HCT116 (cell line): Measurements from ENCODE around the gene FCRL5. TPM values are rescaled to one million over a fixed set of nuclear protein-coding genes. Genes with fewer than 3 reads are reported as not detected.

Experiments used
- ATAC-seq: fragments of 200-7000 bp; cut with Tn5 transposase; 2 replicates; pipeline ENCODE4 v1.9.1; 2020; ENCODE audit warnings: mild to moderate bottlenecking, moderate library complexity
- BruUV-seq: library from RNA; stranded (reverse); fragments of 400-500 nt; replicated peaks from 2 replicates; lab custom pipeline; 2021; lab: Mats Ljungman, UMichigan
- CTCF ChIA-PET: fragments of 300-600 bp; sonication (Branson Sonifier 250); formaldehyde crosslinking; loops from one replicate; lab custom pipeline; 2021; ENCODE audit warnings: antibody characterized with exemption; lab: Charles Lee
- POLR2A ChIA-PET: fragments of 300-600, 350-600 bp; sonication (Branson Sonifier 250); formaldehyde crosslinking; loops from one replicate; lab custom pipeline; 2021; ENCODE audit warnings: antibody characterized with exemption; lab: Charles Lee
- RAD21 ChIA-PET, 2 experiments: fragments of 300-600 bp; sonication (Branson Sonifier 250); formaldehyde crosslinking; loops; one replicate each; lab custom pipeline; 2023; ENCODE audit warnings: low total read pairs in 2 of 2; ENCODE audit not compliant: uncharacterized antibody in 2 of 2, unreplicated experiment in 2 of 2, low non-redundant PET in 1 of 2; lab: Charles Lee
- DNase-seq: peaks from one replicate; pipeline ENCODE4 v3.0.0-alpha.2; 2010; ENCODE audit warnings: low read depth, low spot score
- H2AFZ ChIP-seq: fragments of 200-600 bp; shearing (Covaris generic), sonication (generic); 2 replicates; pipeline ENCODE4 v1.6.1; 2017; ENCODE audit warnings: low read depth, mixed run types, mixed read lengths, antibody characterized with exemption, low read length; ENCODE audit not compliant: poor library complexity, severe bottlenecking
- H3K27ac ChIP-seq: 2 replicates; pipeline ENCODE4 v1.5.1; 2012; ENCODE audit warnings: low read depth, low read length
- H3K27me3 ChIP-seq: fragments of 200-600 bp; sonication (generic); 2 replicates; pipeline ENCODE4 v1.6.1; 2016; ENCODE audit warnings: mixed run types, low read length, mixed read lengths; ENCODE audit not compliant: insufficient read depth
- H3K36me3 ChIP-seq, 2 experiments: fragments of 200-500 bp in 1 of 2; fragments of 200-600 bp in 1 of 2; sonication (Bioruptor generic) in 1 of 2; sonication (generic) in 1 of 2; 2 replicates each; pipeline versions ENCODE4 v1.5.1 to v1.6.1; 2014 to 2016; ENCODE audit warnings: low read length in 2 of 2, inconsistent platforms in 1 of 2, mixed read lengths in 1 of 2, mixed run types in 1 of 2; ENCODE audit not compliant: insufficient read depth in 2 of 2, control insufficient read depth in 1 of 2
- H3K4me1 ChIP-seq, 2 experiments: fragments of 200-600 bp in 1 of 2; sonication (generic) in 1 of 2; 2 replicates each; pipeline versions ENCODE4 v1.5.1 to v1.6.1; 2012 to 2017; ENCODE audit warnings: low read length in 2 of 2, inconsistent platforms in 1 of 2, mild to moderate bottlenecking in 1 of 2, mixed read lengths in 1 of 2, mixed run types in 1 of 2, moderate library complexity in 1 of 2; ENCODE audit not compliant: insufficient read depth in 2 of 2, control insufficient read depth in 1 of 2
- H3K4me2 ChIP-seq: fragments of 200-600 bp; sonication (generic); 2 replicates; pipeline ENCODE4 v1.6.1; 2017; ENCODE audit warnings: mixed run types, low read length, mixed read lengths
- H3K4me3 ChIP-seq, 2 experiments: fragments of 200-600 bp in 1 of 2; sonication (generic) in 1 of 2; replicated peaks in 1 of 2; 2 replicates each; pipeline ENCODE4 v1.5.1; 2011 to 2016; ENCODE audit warnings: low read length in 2 of 2, control low read depth in 1 of 2, low read depth in 1 of 2, mild to moderate bottlenecking in 1 of 2, mixed read lengths in 1 of 2, mixed run types in 1 of 2
- H3K79me2 ChIP-seq: fragments of 200-600 bp; sonication (generic); 2 replicates; pipeline ENCODE4 v1.6.1; 2017; ENCODE audit warnings: mild to moderate bottlenecking, mixed run types, low read length, moderate library complexity, mixed read lengths; ENCODE audit not compliant: insufficient read depth
- H3K9ac ChIP-seq: fragments of 200-600 bp; sonication (generic); 2 replicates; pipeline ENCODE4 v1.6.1; 2016; ENCODE audit warnings: low read length, mixed read lengths
- H3K9me2 ChIP-seq: fragments of 200-600 bp; sonication (generic), shearing (Covaris generic); 2 replicates; pipeline ENCODE4 v1.6.1; 2017; ENCODE audit warnings: mixed run types, mild to moderate bottlenecking, moderate library complexity; ENCODE audit not compliant: insufficient read depth
- H3K9me3 ChIP-seq, 2 experiments: fragments of 200-500 bp in 1 of 2; fragments of 200-600 bp in 1 of 2; sonication (Bioruptor generic) in 1 of 2; sonication (generic) in 1 of 2; 2 replicates each; pipeline ENCODE4 v1.6.1; 2014 to 2017; ENCODE audit warnings: low read length in 2 of 2, mixed read lengths in 2 of 2, inconsistent platforms in 1 of 2, low read depth in 1 of 2, mild to moderate bottlenecking in 1 of 2, mixed run types in 1 of 2, moderate library complexity in 1 of 2; ENCODE audit not compliant: control insufficient read depth in 1 of 2, insufficient read depth in 1 of 2
- H4K20me1 ChIP-seq: fragments of 200-600 bp; sonication (generic), shearing (Covaris generic); 2 replicates; pipeline ENCODE4 v1.6.1; 2017; ENCODE audit warnings: mixed run types, mild to moderate bottlenecking, moderate library complexity; ENCODE audit not compliant: insufficient read depth
- ELF1 ChIP-seq: IDR thresholded peaks from 2 replicates; pipeline ENCODE4 v1.6.1; 2012; ENCODE audit warnings: low read depth, borderline replicate concordance
- JUND ChIP-seq: IDR thresholded peaks from 2 replicates; pipeline ENCODE4 v1.6.1; 2012
- POLR2A ChIP-seq: IDR thresholded peaks from 2 replicates; pipeline ENCODE4 v1.7.0; 2011; ENCODE audit warnings: borderline replicate concordance; ENCODE audit not compliant: insufficient read depth, insufficient read length; ENCODE audit errors: extremely low read depth
- POLR2AphosphoS5 ChIP-seq: IDR thresholded peaks from 2 replicates; pipeline ENCODE4 v1.6.1; 2011; ENCODE audit warnings: mild to moderate bottlenecking, low read depth, low read length, moderate library complexity
- RAD21 ChIP-seq: IDR thresholded peaks from 2 replicates; pipeline ENCODE4 v1.6.1; 2012; ENCODE audit warnings: low read depth, mild to moderate bottlenecking
- REST ChIP-seq: IDR thresholded peaks from 2 replicates; pipeline ENCODE4 v1.6.1; 2012; ENCODE audit warnings: low read depth
- SP1 ChIP-seq: IDR thresholded peaks from 2 replicates; pipeline ENCODE4 v1.6.1; 2012; ENCODE audit warnings: low read depth
- TCF7L2 ChIP-seq: IDR thresholded peaks from 2 replicates; pipeline ENCODE4 v1.7.0; 2011; ENCODE audit warnings: borderline replicate concordance, inconsistent platforms; ENCODE audit not compliant: insufficient read depth, insufficient read length; ENCODE audit errors: extremely low read depth
- YY1 ChIP-seq: IDR thresholded peaks from 2 replicates; pipeline ENCODE4 v1.6.1; 2011; ENCODE audit warnings: low read length, low read depth, moderate library complexity, mild to moderate bottlenecking; ENCODE audit not compliant: insufficient replicate concordance; ENCODE audit errors: extremely low read depth
- ZBTB33 ChIP-seq: IDR thresholded peaks from 2 replicates; pipeline ENCODE4 v1.6.1; 2011; ENCODE audit warnings: mild to moderate bottlenecking, low read length, moderate library complexity; ENCODE audit not compliant: insufficient replicate concordance; ENCODE audit errors: extremely low read depth
- ZFX ChIP-seq: fragments of 450-650 bp; IDR thresholded peaks from 2 replicates; pipeline ENCODE4 v1.6.1; 2017
- intact Hi-C: fragments of 100-400 bp; cut with micrococcal nuclease; formaldehyde crosslinking; loops from 2 replicates; pipeline ENCODE4 v1.10.0; 2022
- total RNA-seq: library from RNA; stranded (reverse); gene quantifications from one replicate; pipeline ENCODE4 v1.2.1, GENCODE V29; 2021; ENCODE audit not compliant: unreplicated experiment

FCRL5 gene
- total RNA-seq, 1 experiment from 2014 or later = not detected

GRCh38 chr1:157485793-157486192 lies 66.5 kb downstream of the FCRL5 start:
- intact Hi-C loops = loop anchor here (10.0 kb wide), 2 partner anchors 401 to 639 kb away; a partner anchor contains a TSS
- POLR2A ChIA-PET = no interaction called here

More at GRCh38 chr1:157485793-157486192, 66.5 kb downstream of the FCRL5 start:
- Histone ChIP-seq H4K20me1 (no peaks in the 10 kb centered on the region), H3K9me2 (no peaks in the 10 kb centered on the region), H2AFZ (no peak overlapping the region), H3K4me1 (peaks cover 0 to 2% of the 10 kb centered on the region in 2 experiments; a peak in 1 of 4 replicates), H3K9ac (no peak overlapping the region), H3K4me2 (no peak overlapping the region), H3K27ac (no peak overlapping the region), H3K4me3 (no peak overlapping the region), H3K79me2 (no peaks in the 10 kb centered on the region), H3K27me3 (peaks cover 7% of the 10 kb centered on the region), H3K36me3 (no peaks in the 10 kb centered on the region), H3K9me3 (no peaks in the 10 kb centered on the region)
- BruUV-seq = no TSS peak
- ChIA-PET CTCF (no interaction called here), RAD21 (no interaction called here)
- DNase-seq (no peak), ATAC-seq (no peak)
- no peak for TF ChIP-seq ZFX
- TF ChIP-seq REST = no peak
- no peak for TF ChIP-seq POLR2A
- no peak for TF ChIP-seq POLR2AphosphoS5
- TF ChIP-seq TCF7L2 = no peak
- TF ChIP-seq ZBTB33 = no peak
- no peak for TF ChIP-seq ELF1
- no peak for TF ChIP-seq RAD21
- no peak for TF ChIP-seq JUND
- no peak for TF ChIP-seq SP1
- TF ChIP-seq YY1 = no peak
